Prostate gland (tissue), 2 donors: ENCODE data around the gene DCUN1D2. TPM values are rescaled to one million over a fixed set of nuclear protein-coding genes. Genes with fewer than 3 reads are reported as not detected.

Source experiments
- DNase-seq: peaks from one replicate; pipeline ENCODE4 v3.0.0-alpha.2; 2019; ENCODE audit warnings: low spot score
- H3K27ac ChIP-seq, 2 donors: fragments of 200-600 bp; sonication (generic); 2 replicates each; pipeline ENCODE4 v1.5.1; 2017 to 2019
- H3K27me3 ChIP-seq: fragments of 200-600 bp; sonication (generic); replicated peaks from 2 replicates; pipeline ENCODE4 v1.5.1; 2019; ENCODE audit not compliant: insufficient read depth
- H3K36me3 ChIP-seq, 2 donors: fragments of 200-600 bp; sonication (generic); 1 replicate in 1 of 2; 2 replicates in 1 of 2; pipeline versions ENCODE4 v1.5.1 to v1.8.1; 2017 to 2019
- H3K4me1 ChIP-seq: fragments of 200-600 bp; sonication (generic); replicated peaks from 2 replicates; pipeline ENCODE4 v1.5.1; 2019
- H3K4me3 ChIP-seq, 2 donors: fragments of 200-600 bp; sonication (generic); 2 replicates each; pipeline ENCODE4 v1.5.1; 2017 to 2019
- H3K9me3 ChIP-seq: fragments of 200-600 bp; sonication (generic); 2 replicates; pipeline ENCODE4 v1.5.1; 2017
- CTCF ChIP-seq, 4 experiments: fragments of 200-600 bp in 2 of 4; fragments of 450-650 bp in 2 of 4; sonication (generic) in 2 of 4; IDR thresholded peaks; 1 replicate in 3 of 4; 2 replicates in 1 of 4; pipeline ENCODE4 v1.5.1; 2016 to 2019; ENCODE audit warnings: antibody characterized with exemption in 4 of 4, mild to moderate bottlenecking in 2 of 4, moderate library complexity in 2 of 4
- POLR2A ChIP-seq: fragments of 450-650 bp; IDR thresholded peaks from one replicate; pipeline ENCODE4 v1.6.1; 2016; ENCODE audit warnings: antibody characterized with exemption, mild to moderate bottlenecking
- POLR2AphosphoS5 ChIP-seq: sonication (generic); formaldehyde crosslinking; IDR thresholded peaks from one replicate; pipeline ENCODE4 v1.6.1; 2017; ENCODE audit warnings: antibody characterized with exemption
- WGBS: methylation state at CpG from one replicate; pipeline ENCODE4 v1.1.5; 2018; 5-methylcytosine and 5-hydroxymethylcytosine counted together
- intact Hi-C: fragments of 100-400 bp; cut with DNase I; formaldehyde crosslinking; loops from one replicate; pipeline ENCODE4 v1.14.2; 2022
- total RNA-seq, 2 donors: library from RNA; depleted of rRNA; stranded (reverse); fragments of >200 nt; gene quantifications; one replicate each; pipeline ENCODE4 v1.1.0, GENCODE V29; 2016

Gene DCUN1D2
- total RNA-seq, 2 donors from 2014 or later = 11.0 to 48.0 TPM

GRCh38 chr13:113491982-113492381, 1.5 kb upstream of the DCUN1D2 start:
- Histone ChIP-seq H3K4me3 (peak overlapping the region; percentile 89 to 93), H3K27me3 (no peaks in the 10 kb centered on the region), H3K27ac (peak overlapping the region in 1 of 2 donors; percentile 84), H3K9me3 (no peaks in the 10 kb centered on the region), H3K4me1 (peaks cover 9% of the 10 kb centered on the region), H3K36me3 (no peaks in the 10 kb centered on the region)
- intact Hi-C loops = loop anchor here (10.0 kb wide), 1 partner anchor 337 kb away; the partner anchor contains the start of gene PROZ
- DNase-seq = no peak
- WGBS = 79% methylated on average over 9 of the region's 9 CpGs
- TF ChIP-seq POLR2AphosphoS5 (no peak), CTCF (IDR thresholded peaks at IDR 0.05) (no peak)

GRCh38 chr13:113491418-113491883, 940 bp upstream of the DCUN1D2 start:
- peak overlapping the region; percentile 89 to 93 for H3K4me3 ChIP-seq
- no peaks in the 10 kb centered on the region for H3K36me3 ChIP-seq
- DNase-seq = no peak
- peaks cover 8% of the 10 kb centered on the region for H3K4me1 ChIP-seq
- H3K9me3 ChIP-seq = no peaks in the 10 kb centered on the region
- TF ChIP-seq CTCF (IDR thresholded peaks at IDR 0.05) (no peak), POLR2A (no peak), POLR2AphosphoS5 (no peak)
- intact Hi-C loops = loop anchor here (10.0 kb wide), 1 partner anchor 337 kb away; the partner anchor contains the start of gene PROZ
- H3K27ac ChIP-seq = peak overlapping the region; percentile 82 to 84
- 2% methylated on average over 21 of the region's 22 CpGs for WGBS
- no peaks in the 10 kb centered on the region for H3K27me3 ChIP-seq

- H3K27ac ChIP-seq = peak overlapping the region; percentile 82 to 84
- no peaks in the 10 kb centered on the region for H3K9me3 ChIP-seq
- intact Hi-C loops = loop anchor here (10.0 kb wide), 1 partner anchor 335 kb away; the partner anchor contains the start of gene PROZ
- no peaks in the 10 kb centered on the region for H3K27me3 ChIP-seq
- peaks cover 3% of the 10 kb centered on the region for H3K4me1 ChIP-seq
- DNase-seq = no peak
- peak overlapping the region; percentile 89 to 93 for H3K4me3 ChIP-seq
- TF ChIP-seq POLR2AphosphoS5 (no peak), POLR2A (no peak), CTCF (IDR thresholded peaks at IDR 0.05) (no peak)
- WGBS = 2% methylated on average over 54 of the region's 54 CpGs
- no peaks in the 10 kb centered on the region for H3K36me3 ChIP-seq
Observed at GRCh38 chr13:113489549-113490495, 689 bp downstream of the DCUN1D2 start.

- no peak overlapping the region for H3K27ac ChIP-seq
- WGBS = 39% methylated on average over 8 of the region's 8 CpGs
- TF ChIP-seq POLR2A (no peak), POLR2AphosphoS5 (no peak), CTCF (IDR thresholded peaks at IDR 0.05) (no peak)
- DNase-seq = no peak
- no peaks in the 10 kb centered on the region for H3K9me3 ChIP-seq
- H3K4me1 ChIP-seq = peaks cover 3% of the 10 kb centered on the region
- H3K27me3 ChIP-seq = no peaks in the 10 kb centered on the region
- H3K4me3 ChIP-seq = peak overlapping the region in 1 of 2 donors; percentile 89
- intact Hi-C loops = no loop called here
- H3K36me3 ChIP-seq = no peaks in the 10 kb centered on the region
Observed at GRCh38 chr13:113489171-113489548, 1.4 kb downstream of the DCUN1D2 start.
